Muscle of arm (tissue), 12 donors: ENCODE measurements around the gene NUP214. TPM values are rescaled to one million over a fixed set of nuclear protein-coding genes. Genes with fewer than 3 reads are reported as not detected.

Source experiments
- DNase-seq: peaks from one replicate; pipeline ENCODE4 v3.0.0-alpha.2; 2013
- polyA plus RNA-seq, 12 donors: library from polyadenylated mRNA; unstranded; fragments of 120-200 nt; gene quantifications; one replicate each; pipeline ENCODE4 v1.2.1, GENCODE V29; 2013; ENCODE audit not compliant: insufficient read length in 12 of 12

NUP214 gene
- polyA plus RNA-seq, 12 donors = 22.6 to 142 (median 27.5) TPM; not detected in 1

DNA sequence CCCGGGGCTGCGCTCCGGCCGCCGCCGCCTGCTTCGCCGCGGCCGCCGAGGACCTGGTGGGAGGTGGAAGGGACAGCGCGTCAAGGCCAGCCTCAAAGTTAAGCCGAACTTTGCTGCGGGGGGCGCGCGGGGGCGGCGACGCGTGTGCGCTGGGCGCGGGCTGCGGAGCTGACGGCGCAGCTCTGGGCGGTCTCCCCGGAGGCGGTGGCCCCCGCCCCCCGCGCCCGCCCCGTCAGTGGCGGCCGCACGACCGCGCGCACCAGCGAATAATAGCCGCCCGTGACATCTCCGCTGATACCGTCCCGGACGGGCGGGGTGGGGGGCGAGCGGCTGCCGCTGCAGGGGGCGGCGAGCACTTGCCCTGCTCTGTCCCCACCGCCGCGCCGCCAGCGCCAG lies 151.5 kb downstream of the NUP214 start:
- DNase-seq = no peak

DNA sequence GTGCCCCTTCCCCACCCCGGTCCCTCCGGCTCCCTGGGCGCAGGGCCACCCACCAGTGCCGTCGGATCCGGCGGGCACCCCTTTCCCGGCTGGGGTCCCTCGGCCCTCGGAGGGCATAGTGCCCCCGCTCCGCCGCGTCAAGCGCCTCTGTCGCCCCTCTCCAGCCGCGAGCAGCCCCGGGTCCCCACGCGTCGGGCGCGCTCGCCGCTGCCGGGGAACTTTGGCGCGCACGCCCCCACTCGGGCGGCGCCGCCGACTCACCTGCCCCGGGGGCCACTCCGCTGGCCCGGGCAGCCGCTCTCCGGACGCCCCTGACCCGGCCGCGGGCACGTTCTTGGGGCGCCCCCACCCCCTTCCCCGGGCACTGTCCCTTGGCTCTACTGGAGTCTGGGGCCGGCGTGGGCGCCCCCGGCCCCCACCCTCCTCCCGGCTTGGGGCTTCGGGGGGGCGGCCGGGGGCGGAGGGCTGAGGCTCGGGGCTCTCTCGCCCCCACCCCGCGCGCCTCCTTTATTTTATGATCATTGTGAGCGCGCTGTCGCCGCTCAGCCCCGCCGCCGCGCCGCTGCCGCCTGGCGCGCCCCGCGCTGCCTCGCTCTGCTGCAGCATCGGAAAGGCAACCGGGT lies 152.0 kb downstream of the NUP214 start:
- no peak for DNase-seq

DNA sequence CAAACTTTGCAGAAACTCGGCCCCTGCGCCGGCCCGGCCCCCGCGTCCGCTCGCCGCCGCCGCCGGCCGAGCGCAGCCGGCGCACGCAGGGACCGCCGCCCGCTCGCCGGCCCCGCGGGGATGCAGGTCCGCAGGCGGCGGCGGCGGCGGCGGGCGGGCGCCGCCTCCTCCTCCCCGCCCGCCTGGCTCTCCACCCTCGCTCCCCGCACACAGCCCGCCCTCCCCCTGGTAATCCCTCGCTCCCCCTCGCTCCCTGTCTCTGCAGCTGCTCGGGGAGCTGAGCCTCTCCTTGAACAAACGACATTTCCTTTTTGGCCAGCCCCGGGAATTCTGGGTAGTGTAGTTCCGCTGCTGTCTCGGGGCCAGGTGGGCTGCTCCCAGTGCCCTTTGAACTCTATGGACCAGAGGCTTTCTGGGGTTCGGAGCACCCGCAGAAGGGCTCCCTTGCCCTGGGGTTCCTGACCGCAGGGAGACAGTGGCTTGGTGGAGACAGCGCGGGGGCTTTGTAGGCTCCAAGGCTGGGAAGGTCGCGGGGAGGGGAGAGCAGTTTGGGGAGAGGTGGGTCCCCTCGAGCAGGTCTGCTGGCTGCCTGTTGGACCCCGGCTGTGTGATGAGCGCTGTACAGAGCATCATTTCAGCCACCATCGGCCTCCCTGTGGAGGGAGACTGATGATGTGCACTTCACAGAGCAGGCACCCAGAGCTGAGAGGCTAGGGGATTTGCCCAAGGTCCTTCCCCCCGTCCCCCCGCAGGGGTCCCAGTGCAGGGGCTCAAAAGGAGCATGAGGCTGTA lies 152.7 kb downstream of the NUP214 start:
- DNase-seq = peak; percentile 89

DNA sequence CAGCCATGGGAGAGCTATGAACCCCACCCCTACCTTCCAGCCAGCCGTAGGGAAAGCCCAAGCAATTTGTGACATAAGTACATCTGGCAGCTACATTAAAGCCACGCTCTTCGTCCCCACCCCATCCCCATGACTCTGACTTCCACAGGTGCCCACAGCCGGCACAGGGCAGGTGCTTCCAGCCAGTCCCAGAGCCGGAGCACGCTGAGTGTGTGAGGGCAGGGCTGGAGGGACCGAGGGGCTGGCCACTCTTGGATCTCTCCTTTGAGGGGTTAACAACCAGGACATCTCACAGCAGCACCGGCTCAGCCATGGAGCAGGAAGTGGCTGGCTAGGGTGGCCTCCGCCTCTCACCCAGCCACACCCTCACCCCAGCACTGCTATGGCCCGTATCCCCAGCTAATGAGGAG lies 153.3 kb downstream of the NUP214 start:
- DNase-seq = no peak

DNA sequence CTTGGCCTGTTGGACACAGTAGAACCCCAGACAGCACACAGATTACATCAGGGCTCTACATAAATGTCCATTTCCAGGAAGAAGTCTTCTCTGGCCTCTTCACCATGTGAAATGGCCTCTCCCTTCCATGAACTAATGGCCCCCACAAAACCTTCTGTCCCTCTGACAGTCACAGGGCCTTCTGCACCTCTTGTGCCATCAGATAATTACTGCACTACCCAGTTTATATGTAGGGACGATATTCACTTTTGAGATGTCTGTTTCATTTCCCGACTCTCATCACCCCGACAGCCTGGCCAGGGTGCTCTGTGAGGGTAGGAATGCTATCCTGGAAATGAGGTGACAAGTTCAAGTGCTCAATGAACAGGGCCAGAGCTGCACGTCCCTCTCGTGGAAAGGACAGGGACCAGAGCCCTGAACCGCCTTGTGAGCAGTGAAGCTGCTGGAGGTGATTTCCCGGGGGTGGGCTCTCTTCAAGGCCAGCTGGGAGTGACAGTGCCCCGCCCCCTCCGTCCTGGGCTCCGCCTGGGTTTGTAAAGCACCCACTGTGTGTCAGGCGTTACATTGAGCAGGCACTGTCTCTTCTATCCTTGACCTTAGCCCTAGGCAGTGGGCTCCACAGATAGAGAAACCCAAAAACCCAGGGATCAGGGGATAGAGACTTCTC lies 153.9 kb downstream of the NUP214 start:
- no peak for DNase-seq

DNA sequence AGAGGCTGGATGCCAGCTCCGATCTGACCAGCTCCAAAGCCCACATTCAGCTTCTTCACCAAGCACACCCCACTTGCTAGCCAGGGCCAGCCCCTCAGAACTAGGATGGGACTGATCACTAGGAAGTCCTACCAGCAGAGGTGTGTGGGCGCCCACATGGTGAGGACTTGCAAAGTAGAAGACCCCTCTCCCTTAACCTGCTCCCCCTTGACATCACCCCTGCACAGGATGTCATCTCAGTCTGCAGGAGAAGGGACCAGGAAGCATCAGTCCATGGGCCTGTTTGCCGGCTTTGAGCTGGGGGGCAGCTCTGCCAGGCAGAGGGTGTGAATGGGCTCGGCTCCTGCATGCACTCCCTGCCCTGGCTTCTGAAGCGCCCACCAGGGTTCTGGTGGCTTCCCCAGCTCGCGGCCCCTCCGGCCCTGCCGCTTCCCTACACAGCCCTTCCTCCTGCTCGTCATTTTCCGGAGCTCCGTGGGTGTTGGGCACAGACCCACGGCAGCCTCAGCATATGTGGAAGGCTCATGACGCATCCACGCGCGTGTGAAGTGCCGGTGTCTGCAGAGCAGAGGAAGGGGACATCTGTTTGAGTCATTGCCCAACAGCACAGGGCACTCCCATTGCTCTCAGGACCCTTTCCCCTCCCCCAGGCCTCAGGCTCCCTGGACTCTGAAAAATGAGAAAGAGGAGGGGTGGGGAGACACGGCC lies 154.6 kb downstream of the NUP214 start:
- no peak for DNase-seq

DNA sequence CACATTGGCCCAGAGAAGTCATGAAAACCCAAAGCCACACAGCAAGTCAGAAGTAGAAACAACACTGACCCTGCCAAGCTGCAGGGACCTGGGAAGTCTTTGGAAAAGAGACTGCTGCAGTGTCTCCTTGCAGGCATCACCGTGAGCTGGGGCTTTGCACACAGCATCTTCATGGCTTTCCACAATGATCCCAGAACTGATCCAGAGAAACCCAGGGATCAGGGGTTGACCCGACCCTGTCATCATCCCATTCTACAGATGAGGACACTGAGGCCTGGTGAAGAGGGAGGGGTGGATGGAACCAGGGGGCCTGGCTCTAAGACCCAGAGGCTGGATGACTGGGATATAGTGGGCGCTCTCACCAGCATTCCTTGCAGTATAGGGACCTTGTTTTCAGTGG lies 155.3 kb downstream of the NUP214 start:
- DNase-seq = no peak

DNA sequence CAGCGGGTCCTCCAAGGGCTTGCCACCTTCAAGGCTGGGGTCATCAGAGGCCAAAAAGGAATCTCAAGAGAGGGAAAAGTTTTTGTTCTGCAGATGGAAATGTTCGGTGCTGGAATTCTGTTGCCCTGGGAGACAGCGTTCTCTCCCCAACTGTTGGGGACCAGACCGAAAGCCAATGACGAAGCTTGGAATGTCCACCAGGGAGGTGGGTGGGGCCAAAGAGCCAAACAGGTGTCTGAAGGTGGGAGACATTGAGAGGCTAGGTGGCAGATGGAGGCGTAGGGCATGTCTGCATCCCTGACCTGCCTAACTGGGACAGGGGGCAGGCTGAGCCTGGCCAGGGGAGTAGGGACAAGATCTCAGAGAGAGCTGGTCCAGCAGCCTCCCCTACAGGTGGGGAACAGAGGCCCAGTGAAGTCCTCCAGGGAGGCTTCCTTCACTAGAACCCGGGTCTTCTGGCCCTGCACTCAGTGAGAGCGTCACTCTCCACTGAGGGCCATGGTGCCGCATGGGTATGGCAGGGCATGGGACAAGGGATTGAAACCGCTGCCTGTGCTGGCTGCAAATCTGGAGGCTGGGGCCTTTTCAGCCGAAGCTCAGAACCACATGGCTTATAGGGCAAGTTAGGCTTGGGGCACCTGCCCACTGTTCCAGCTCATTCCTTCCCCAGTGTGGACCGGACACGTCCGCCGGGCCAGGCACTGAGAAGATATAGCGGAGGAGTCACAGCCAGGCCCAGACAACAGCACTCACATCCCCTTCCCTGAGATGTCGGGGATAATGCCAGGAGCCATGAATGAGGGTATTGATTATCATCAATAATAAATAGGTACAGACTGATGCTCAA lies 156.0 kb downstream of the NUP214 start:
- no peak for DNase-seq

DNA sequence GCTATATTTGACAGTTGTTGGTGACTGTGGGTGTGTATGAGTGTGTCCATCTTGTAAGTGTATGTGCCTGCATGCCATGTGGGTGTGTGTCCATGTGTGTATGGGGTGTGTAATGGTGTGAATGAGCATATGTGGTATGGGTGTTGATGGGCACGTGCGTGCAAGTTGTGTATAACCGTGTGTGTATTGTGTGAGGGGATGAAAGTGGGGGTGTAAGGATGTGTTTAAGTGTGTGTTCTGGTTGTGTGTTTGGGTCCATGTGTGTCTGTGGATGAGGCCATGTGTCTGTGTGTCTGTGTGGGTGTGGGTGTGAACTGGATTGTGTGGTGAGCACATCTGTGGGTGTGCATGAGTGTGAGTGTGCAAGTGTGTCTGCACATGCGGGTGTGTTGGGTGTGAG lies 156.8 kb downstream of the NUP214 start:
- no peak for DNase-seq

DNA sequence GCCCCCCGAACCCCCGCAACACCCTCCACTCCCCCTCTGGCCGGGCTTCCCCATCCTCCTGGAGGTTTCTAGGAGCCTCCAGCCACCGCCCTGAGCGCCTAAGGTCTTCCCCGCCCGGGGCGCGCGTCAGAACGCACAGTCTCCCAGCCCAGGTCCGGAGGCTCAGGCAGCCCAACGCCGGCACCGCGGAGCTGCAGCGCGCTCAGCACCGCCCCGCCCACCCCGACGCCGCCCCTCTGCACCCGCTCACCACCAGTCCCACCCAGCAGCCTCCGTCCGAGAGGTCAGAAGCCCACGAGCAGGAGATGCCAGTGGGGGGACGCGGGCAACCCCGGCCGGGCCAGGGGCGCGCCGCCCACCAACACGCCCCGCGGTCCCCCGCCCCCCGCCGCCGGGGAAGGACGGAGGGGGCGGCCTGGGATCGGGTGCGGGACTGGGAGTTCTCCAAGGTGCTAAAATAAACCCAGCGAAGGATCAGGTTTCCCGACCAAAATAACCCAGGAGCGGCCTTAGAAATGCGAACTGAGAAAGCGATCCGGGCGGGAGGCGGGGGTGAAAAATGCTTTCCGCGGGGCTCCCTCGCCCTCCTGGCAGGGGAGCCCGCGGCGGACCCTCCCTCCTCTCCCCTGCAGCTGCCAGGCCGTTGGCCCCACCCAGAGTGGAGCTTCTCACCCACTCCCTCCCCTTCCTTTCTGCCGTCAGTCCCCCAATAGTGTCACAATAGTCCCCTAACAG lies 157.5 kb downstream of the NUP214 start:
- DNase-seq = peak; percentile 60

Other genes starting within 250 kb of the NUP214 start
- under 1 TPM in 9 of 12 donors, not detected in 3; 0.24 to 0.47 (median 0.29) TPM for gene QRFP, start 228.8 kb upstream of the NUP214 start, polyA plus RNA-seq
- 1 to 10 TPM in 1 of 12 donors, under 1 TPM in 3, not detected in 8; 0.12 to 3.3 (median 0.26) TPM for gene FIBCD1, start 186.3 kb upstream of the NUP214 start, polyA plus RNA-seq
- gene LAMC3, start 116.4 kb upstream of the NUP214 start, polyA plus RNA-seq = 10 to 100 TPM in 1 of 12 donors, 1 to 10 TPM in 9, under 1 TPM in 1, not detected in 1; 0.88 to 15.0 (median 2.1) TPM
- gene AIF1L, start 29.1 kb upstream of the NUP214 start, polyA plus RNA-seq = 10 to 100 TPM in 11 of 12 donors, not detected in 1; 19.5 to 48.5 (median 25.9) TPM
- 10 to 100 TPM in 11 of 12 donors, not detected in 1; 17.1 to 46.7 (median 32.3) TPM for gene FAM78A, start 150.9 kb downstream of the NUP214 start, polyA plus RNA-seq
- gene PLPP7, start 164.1 kb downstream of the NUP214 start, polyA plus RNA-seq = 10 to 100 TPM in 11 of 12 donors, not detected in 1; 10.8 to 52.6 (median 29.8) TPM